ENCODE measurements around the gene IRS4. TPM values are rescaled to one million over a fixed set of nuclear protein-coding genes. Genes with fewer than 3 reads are reported as not detected.

Gene IRS4
- total RNA-seq, 1 donor from 2014 or later: not detected

- Histone ChIP-seq H3K36me3 (no peaks in the 10 kb centered on the region), H3K4me1 (no peaks in the 10 kb centered on the region), H3K4me3 (no peak overlapping the region), H3K27me3 (ENCODE audit: low read depth) (no peaks in the 10 kb centered on the region), H3K9me3 (replicated peaks) (no peaks in the 10 kb centered on the region), H3K27ac (replicated peaks) (no peak overlapping the region)
- TF ChIP-seq CTCF (IDR thresholded peaks at IDR 0.05; ENCODE audit: borderline replicate concordance): peak; percentile 39
- DNase-seq: no peak
- intact Hi-C loops (cut with micrococcal nuclease): no loop called here
These were observed 37.0 kb downstream of the IRS4 start for GRCh38 chrX:108699368-108699767.

- no peak for DNase-seq
- TF ChIP-seq CTCF (IDR thresholded peaks at IDR 0.05; ENCODE audit: borderline replicate concordance): no peak
- intact Hi-C loops (cut with micrococcal nuclease): no loop called here
- no peaks in the 10 kb centered on the region for H3K4me1 ChIP-seq
- H3K9me3 ChIP-seq (replicated peaks): no peaks in the 10 kb centered on the region
- no peaks in the 10 kb centered on the region for H3K27me3 ChIP-seq (ENCODE audit: low read depth)
- H3K4me3 ChIP-seq: no peak overlapping the region
- H3K36me3 ChIP-seq: no peaks in the 10 kb centered on the region
- no peak overlapping the region for H3K27ac ChIP-seq (replicated peaks)
These were observed 39.7 kb downstream of the IRS4 start for GRCh38 chrX:108696690-108697089.

All from left ventricle myocardium inferior (tissue), 1 donor.